ENCODE data around the gene RINL.
A peak's percentile ranks its signal among the peaks of the same experiment; 100 is the strongest.

DNA sequence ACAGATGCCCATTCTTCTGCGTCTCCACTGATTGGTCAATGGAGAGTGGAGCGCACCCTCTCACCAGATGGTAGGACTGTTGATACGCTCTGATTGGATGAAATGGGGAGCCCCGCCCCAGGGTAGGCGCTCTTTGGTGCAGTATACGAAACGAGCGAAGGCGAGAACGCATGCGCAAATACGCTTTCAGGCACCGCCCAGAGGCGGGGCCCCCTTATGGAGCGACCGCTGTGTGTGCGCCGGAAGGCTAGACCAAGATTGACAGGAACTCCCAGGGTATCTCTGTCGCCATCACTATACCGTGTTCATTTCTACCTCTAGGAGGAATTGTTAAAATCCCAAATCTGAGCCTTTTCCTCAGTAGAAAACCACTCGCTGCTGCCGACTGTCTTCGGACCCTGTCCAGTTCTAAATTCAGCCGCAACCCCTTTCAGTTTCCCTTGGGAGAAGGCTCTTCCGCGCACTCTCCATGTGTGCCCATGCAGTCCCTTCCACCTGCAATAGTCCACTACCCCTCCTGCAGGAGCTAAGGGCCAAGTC is 27.6 kb downstream of the RINL start:
- TF ChIP-seq POLR2AphosphoS5 (IDR thresholded peaks at IDR 0.05; ENCODE audit: low read depth, low read length): peak; percentile 77
- TF ChIP-seq TAF1 (IDR thresholded peaks at IDR 0.05; ENCODE audit: low read depth, low read length): peak; percentile 73; the same call in 1 of the 2 replicates
- TF ChIP-seq POLR2A (IDR thresholded peaks at IDR 0.05; ENCODE audit: low read depth, low read length): peak; percentile 85
- no peak for TF ChIP-seq PAX5 (IDR thresholded peaks at IDR 0.05; ENCODE audit: insufficient read depth, low read length, severe bottlenecking)
- TF ChIP-seq SPI1 (IDR thresholded peaks at IDR 0.05; ENCODE audit: low read depth, low read length): no peak
